ENCODE results near the gene MYH11.

GRCh38 chr16:15855704-15856003 lies 1.2 kb downstream of the MYH11 start:
- TF ChIP-seq CTCF (conservative IDR thresholded peaks at IDR 0.05; ENCODE audit: low read depth in 2 of 2) (no peak), POLR2AphosphoS5 (IDR thresholded peaks at IDR 0.05; ENCODE audit: low read depth) (no peak), EZH2 (IDR thresholded peaks at IDR 0.05; ENCODE audit: low read depth, unreplicated experiment) (no peak), EZH2phosphoT487 (IDR thresholded peaks at IDR 0.05; ENCODE audit: unreplicated experiment) (no peak), ZNF331 (CRISPR knock-in tag; IDR thresholded peaks at IDR 0.05; ENCODE audit: low read depth) (no peak), NANOG (IDR thresholded peaks at IDR 0.05; ENCODE audit: borderline replicate concordance) (no peak), JUNB (IDR thresholded peaks at IDR 0.05; ENCODE audit: unreplicated experiment) (no peak), CREB1 (CRISPR knock-in tag; IDR thresholded peaks at IDR 0.05; ENCODE audit: low read depth) (no peak), ZNF114 (CRISPR knock-in tag; IDR thresholded peaks at IDR 0.05) (no peak), STAT1 (IDR thresholded peaks at IDR 0.05; ENCODE audit: unreplicated experiment) (no peak)
- TF ChIP-seq, protein P1, sequence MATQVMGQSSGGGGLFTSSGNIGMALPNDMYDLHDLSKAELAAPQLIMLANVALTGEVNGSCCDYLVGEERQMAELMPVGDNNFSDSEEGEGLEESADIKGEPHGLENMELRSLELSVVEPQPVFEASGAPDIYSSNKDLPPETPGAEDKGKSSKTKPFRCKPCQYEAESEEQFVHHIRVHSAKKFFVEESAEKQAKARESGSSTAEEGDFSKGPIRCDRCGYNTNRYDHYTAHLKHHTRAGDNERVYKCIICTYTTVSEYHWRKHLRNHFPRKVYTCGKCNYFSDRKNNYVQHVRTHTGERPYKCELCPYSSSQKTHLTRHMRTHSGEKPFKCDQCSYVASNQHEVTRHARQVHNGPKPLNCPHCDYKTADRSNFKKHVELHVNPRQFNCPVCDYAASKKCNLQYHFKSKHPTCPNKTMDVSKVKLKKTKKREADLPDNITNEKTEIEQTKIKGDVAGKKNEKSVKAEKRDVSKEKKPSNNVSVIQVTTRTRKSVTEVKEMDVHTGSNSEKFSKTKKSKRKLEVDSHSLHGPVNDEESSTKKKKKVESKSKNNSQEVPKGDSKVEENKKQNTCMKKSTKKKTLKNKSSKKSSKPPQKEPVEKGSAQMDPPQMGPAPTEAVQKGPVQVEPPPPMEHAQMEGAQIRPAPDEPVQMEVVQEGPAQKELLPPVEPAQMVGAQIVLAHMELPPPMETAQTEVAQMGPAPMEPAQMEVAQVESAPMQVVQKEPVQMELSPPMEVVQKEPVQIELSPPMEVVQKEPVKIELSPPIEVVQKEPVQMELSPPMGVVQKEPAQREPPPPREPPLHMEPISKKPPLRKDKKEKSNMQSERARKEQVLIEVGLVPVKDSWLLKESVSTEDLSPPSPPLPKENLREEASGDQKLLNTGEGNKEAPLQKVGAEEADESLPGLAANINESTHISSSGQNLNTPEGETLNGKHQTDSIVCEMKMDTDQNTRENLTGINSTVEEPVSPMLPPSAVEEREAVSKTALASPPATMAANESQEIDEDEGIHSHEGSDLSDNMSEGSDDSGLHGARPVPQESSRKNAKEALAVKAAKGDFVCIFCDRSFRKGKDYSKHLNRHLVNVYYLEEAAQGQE (IDR thresholded peaks at IDR 0.05; ENCODE audit: unreplicated experiment), result no peak
- TF ChIP-seq, protein P2, sequence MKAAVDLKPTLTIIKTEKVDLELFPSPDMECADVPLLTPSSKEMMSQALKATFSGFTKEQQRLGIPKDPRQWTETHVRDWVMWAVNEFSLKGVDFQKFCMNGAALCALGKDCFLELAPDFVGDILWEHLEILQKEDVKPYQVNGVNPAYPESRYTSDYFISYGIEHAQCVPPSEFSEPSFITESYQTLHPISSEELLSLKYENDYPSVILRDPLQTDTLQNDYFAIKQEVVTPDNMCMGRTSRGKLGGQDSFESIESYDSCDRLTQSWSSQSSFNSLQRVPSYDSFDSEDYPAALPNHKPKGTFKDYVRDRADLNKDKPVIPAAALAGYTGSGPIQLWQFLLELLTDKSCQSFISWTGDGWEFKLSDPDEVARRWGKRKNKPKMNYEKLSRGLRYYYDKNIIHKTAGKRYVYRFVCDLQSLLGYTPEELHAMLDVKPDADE (IDR thresholded peaks at IDR 0.05), result no peak
